ENCODE data around the gene ARID1B. TPM values are rescaled to one million over a fixed set of nuclear protein-coding genes. Genes with fewer than 3 reads are reported as not detected.

Gene ARID1B
- total and polyA plus RNA-seq, 9 of the 15 experiments (the other 6 are each of a cell fraction or from before 2014, with no cell fraction given) = 12.5 to 50.5 (median 25.8) TPM

DNA sequence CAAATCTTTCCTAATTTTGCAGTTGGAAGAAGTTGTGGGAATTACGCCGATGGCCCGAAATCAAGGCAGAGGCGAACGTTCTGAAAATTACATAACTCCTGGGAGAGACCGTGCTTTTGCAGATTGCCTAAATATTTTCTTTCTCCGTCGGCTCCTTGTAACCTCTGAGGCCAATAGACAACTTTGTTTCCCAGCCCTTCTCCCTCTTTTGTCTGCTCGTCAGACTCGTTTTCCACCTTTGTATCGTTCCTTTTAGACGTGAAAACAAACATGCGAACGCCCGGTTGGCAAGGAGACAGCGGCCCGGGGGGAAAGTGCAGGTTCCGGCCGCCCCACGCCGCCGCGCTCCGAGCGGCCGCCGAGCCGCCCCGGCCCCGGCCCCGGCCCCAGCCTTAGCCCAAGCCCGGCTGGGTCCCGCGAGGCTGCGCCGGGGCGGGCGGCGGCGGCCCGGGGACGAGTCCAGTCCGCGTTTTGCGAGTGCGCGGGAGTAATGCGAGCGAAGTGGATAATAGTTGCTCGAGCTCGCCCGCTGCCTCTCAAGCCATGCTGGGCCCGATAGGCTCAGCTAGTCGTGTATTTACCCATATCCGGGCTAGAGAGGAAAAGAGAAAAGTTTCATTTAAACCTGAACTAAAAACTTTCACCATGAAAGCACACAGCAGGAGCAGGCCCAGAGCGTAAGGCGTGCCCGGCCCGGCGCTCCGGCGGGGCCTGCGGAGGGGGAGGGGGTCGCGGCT is at the start of gene ARID1B (continued):
- TF ChIP-seq, protein P1, sequence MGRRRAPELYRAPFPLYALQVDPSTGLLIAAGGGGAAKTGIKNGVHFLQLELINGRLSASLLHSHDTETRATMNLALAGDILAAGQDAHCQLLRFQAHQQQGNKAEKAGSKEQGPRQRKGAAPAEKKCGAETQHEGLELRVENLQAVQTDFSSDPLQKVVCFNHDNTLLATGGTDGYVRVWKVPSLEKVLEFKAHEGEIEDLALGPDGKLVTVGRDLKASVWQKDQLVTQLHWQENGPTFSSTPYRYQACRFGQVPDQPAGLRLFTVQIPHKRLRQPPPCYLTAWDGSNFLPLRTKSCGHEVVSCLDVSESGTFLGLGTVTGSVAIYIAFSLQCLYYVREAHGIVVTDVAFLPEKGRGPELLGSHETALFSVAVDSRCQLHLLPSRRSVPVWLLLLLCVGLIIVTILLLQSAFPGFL (CRISPR knock-in tag; IDR thresholded peaks at IDR 0.05) = peak; percentile 92; the same call in 1 of the 2 replicates
- TF ChIP-seq ZNF75A (CRISPR knock-in tag; IDR thresholded peaks at IDR 0.05) (no peak), EP400 (IDR thresholded peaks at IDR 0.05) (peak; percentile 48), NCOR1 (IDR thresholded peaks at IDR 0.05) (no peak), L3MBTL2 (IDR thresholded peaks at IDR 0.05) (peak; percentile 51), TGIF2 (CRISPR knock-in tag; IDR thresholded peaks at IDR 0.05) (peak; percentile 45; the same call in 1 of the 2 replicates), SMC3 (conservative IDR thresholded peaks at IDR 0.05; ENCODE audit: insufficient read depth, low read depth, low read length) (0 out of 2 replicates have a peak, but pooled peaks have one; percentile 7), TAF15 (IDR thresholded peaks at IDR 0.05; ENCODE audit: low read depth, low read length) (no peak), RBM22 (IDR thresholded peaks at IDR 0.05; ENCODE audit: low read depth, low read length, poor library complexity, severe bottlenecking) (peak; percentile 74), KDM5B (IDR thresholded peaks at IDR 0.05; ENCODE audit: insufficient replicate concordance, low read depth, low read length) (peak; percentile 38), CREM (IDR thresholded peaks at IDR 0.05; ENCODE audit: low read depth) (peak; percentile 44; the same call in 1 of the 2 replicates), PML (IDR thresholded peaks at IDR 0.05; ENCODE audit: low read length) (peak; percentile 56), ETV1 (tag; conservative IDR thresholded peaks at IDR 0.05; ENCODE audit: low read depth) (0 out of 2 replicates have a peak, but pooled peaks have one; percentile 19), ZNF121 (CRISPR knock-in tag; conservative IDR thresholded peaks at IDR 0.05) (no peak), HNRNPL (IDR thresholded peaks at IDR 0.05; ENCODE audit: low read depth, low read length) (0 out of 2 replicates have a peak, but pooled peaks have one; percentile 4)
- TF ChIP-seq, protein P2, sequence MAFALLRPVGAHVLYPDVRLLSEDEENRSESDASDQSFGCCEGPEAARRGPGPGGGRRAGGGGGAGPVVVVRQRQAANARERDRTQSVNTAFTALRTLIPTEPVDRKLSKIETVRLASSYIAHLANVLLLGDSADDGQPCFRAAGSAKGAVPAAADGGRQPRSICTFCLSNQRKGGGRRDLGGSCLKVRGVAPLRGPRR (CRISPR knock-in tag; IDR thresholded peaks at IDR 0.05) = no peak
- TF ChIP-seq, protein P3, sequence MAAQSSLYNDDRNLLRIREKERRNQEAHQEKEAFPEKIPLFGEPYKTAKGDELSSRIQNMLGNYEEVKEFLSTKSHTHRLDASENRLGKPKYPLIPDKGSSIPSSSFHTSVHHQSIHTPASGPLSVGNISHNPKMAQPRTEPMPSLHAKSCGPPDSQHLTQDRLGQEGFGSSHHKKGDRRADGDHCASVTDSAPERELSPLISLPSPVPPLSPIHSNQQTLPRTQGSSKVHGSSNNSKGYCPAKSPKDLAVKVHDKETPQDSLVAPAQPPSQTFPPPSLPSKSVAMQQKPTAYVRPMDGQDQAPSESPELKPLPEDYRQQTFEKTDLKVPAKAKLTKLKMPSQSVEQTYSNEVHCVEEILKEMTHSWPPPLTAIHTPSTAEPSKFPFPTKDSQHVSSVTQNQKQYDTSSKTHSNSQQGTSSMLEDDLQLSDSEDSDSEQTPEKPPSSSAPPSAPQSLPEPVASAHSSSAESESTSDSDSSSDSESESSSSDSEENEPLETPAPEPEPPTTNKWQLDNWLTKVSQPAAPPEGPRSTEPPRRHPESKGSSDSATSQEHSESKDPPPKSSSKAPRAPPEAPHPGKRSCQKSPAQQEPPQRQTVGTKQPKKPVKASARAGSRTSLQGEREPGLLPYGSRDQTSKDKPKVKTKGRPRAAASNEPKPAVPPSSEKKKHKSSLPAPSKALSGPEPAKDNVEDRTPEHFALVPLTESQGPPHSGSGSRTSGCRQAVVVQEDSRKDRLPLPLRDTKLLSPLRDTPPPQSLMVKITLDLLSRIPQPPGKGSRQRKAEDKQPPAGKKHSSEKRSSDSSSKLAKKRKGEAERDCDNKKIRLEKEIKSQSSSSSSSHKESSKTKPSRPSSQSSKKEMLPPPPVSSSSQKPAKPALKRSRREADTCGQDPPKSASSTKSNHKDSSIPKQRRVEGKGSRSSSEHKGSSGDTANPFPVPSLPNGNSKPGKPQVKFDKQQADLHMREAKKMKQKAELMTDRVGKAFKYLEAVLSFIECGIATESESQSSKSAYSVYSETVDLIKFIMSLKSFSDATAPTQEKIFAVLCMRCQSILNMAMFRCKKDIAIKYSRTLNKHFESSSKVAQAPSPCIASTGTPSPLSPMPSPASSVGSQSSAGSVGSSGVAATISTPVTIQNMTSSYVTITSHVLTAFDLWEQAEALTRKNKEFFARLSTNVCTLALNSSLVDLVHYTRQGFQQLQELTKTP (IDR thresholded peaks at IDR 0.05; ENCODE audit: low read depth in 1 of 2, partially characterized antibody in 2 of 2) = peak in 1 of 2 experiments; percentile 38
- TF ChIP-seq, protein P4, sequence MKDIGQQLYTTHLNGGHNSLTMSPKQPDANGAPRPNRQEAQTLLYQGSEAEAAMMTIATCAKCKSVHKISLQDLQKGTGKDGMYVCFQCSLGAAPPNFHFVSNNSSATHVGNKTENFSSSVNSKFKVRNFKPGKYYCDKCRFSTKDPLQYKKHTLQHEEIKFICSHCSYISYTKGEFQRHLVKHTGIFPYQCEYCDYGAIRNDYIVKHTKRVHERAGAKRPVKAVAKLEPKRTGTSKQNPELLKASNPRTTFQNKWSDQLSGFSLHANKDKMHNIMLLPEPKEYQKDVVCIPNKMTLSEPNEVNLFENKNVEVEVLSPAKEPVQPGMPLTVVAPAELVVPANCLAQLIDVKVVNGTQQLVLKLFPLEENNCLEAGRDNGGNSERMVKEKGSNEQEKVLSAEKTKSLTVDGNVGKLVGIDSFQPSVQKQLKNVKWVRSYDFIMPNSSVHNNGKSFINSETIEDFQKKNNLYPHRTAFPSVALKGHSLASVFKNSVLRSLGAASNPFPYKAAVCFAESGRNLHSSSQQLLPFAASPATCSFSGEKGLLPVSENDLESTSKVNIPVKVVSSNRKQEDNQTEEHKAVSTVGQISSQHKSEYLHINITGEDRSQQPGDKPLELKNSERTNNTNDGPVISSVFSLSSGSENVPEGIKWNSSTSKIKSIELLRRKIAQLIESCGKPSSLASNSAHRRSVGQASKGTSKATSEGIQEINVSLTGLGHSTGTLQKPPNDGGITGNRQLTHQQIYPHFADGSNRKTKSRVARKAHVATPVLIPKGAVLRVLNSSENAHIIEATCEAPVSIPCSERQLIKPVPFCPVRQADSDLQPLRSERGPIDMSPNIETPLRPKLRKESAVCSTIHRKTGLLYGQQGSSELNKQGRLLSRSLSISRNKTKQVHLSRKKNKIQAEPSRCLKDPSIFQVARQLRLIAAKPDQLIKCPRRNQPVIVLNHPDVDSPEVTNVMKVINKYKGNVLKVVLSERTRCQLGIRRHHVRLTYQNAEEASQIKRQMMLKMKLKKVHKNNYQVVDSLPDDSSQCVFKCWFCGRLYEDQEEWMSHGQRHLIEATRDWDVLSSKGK (CRISPR knock-in tag; IDR thresholded peaks at IDR 0.05) = no peak
